Endodermal cell (in vitro differentiated cells): ENCODE data around the gene COL23A1. TPM values are rescaled to one million over a fixed set of nuclear protein-coding genes. Genes with fewer than 3 reads are reported as not detected.

Experiments
- DNase-seq: peaks from one replicate; pipeline ENCODE4 v3.0.0-alpha.2; 2017
- H3K27ac ChIP-seq: 2 replicates; pipeline ENCODE4 v1.5.1; 2013; ENCODE audit warnings: mild to moderate bottlenecking, low read depth, low read length, moderate library complexity
- H3K27me3 ChIP-seq: 2 replicates; pipeline ENCODE4 v1.6.1; 2013; ENCODE audit warnings: mild to moderate bottlenecking, low read length, moderate library complexity; ENCODE audit not compliant: insufficient read depth, control insufficient read depth, poor library complexity, severe bottlenecking
- H3K36me3 ChIP-seq: 2 replicates; pipeline ENCODE4 v1.7.0; 2013; ENCODE audit warnings: mild to moderate bottlenecking, low read length, moderate library complexity; ENCODE audit not compliant: control insufficient read depth, insufficient read depth
- H3K4me1 ChIP-seq: one replicate; pipeline ENCODE4 v1.7.0; 2013; ENCODE audit warnings: low read length; ENCODE audit not compliant: control insufficient read depth, insufficient read depth
- H3K4me3 ChIP-seq: 2 replicates; pipeline ENCODE4 v1.5.1; 2013; ENCODE audit warnings: mild to moderate bottlenecking, low read length, moderate library complexity
- H3K9ac ChIP-seq: 2 replicates; pipeline ENCODE4 v1.6.1; 2013; ENCODE audit warnings: mild to moderate bottlenecking, low read length, moderate library complexity; ENCODE audit not compliant: poor library complexity, severe bottlenecking; ENCODE audit errors: extremely low read depth
- H3K9me3 ChIP-seq: 2 replicates; pipeline ENCODE4 v1.6.1; 2013; ENCODE audit warnings: mild to moderate bottlenecking, low read length, moderate library complexity; ENCODE audit not compliant: control insufficient read depth
- H3K27ac Mint-ChIP-seq: 2 replicates; pipeline ENCODE4 v1.8.0; 2020; ENCODE audit warnings: mixed read lengths
- H3K27me3 Mint-ChIP-seq: 2 replicates; pipeline ENCODE4 v1.8.0; 2021; ENCODE audit warnings: mild to moderate bottlenecking, mixed read lengths; ENCODE audit not compliant: insufficient read depth
- H3K36me3 Mint-ChIP-seq: 2 replicates; pipeline ENCODE4 v1.8.0; 2020; ENCODE audit warnings: low read depth, mixed read lengths
- H3K4me1 Mint-ChIP-seq: 2 replicates; pipeline ENCODE4 v1.8.0; 2020; ENCODE audit warnings: mixed read lengths
- H3K4me3 Mint-ChIP-seq: 2 replicates; pipeline ENCODE4 v1.8.0; 2020; ENCODE audit warnings: mild to moderate bottlenecking, moderate library complexity, mixed read lengths
- H3K9me3 Mint-ChIP-seq: 2 replicates; pipeline ENCODE4 v1.8.0; 2020; ENCODE audit warnings: mild to moderate bottlenecking, mixed read lengths
- WGBS, 2 experiments: methylation state at CpG; one replicate each; pipeline versions ENCODE4 v1.1.5 to v1.1.7; 2013; ENCODE audit warnings: missing lambda C conversion rate in 2 of 2, mixed read lengths in 1 of 2; ENCODE audit not compliant: insufficient coverage in 1 of 2, insufficient read length in 1 of 2; 5-methylcytosine and 5-hydroxymethylcytosine counted together
- total RNA-seq, 2 donors: library from RNA; stranded (reverse); fragmentation: NEBNext Ultra II Directional in 1 of 2; extraction: Animal tissue kit (Norgen Biotek cat#: 25700) in 1 of 2; gene quantifications; 2 replicates in 1 of 2; 3 replicates in 1 of 2; pipeline ENCODE4 v1.2.1, GENCODE V29; 2021
- TF ChIP-seq, protein P1 (sequence below): fragments of 200-600 bp; sonication (generic); conservative IDR thresholded peaks from 2 replicates; pipeline ENCODE4 v1.5.0; 2021; ENCODE audit warnings: antibody characterized with exemption, mild to moderate bottlenecking

The COL23A1 gene
- total RNA-seq, 2 donors from 2014 or later = 50.2 to 71.3 TPM

DNA sequence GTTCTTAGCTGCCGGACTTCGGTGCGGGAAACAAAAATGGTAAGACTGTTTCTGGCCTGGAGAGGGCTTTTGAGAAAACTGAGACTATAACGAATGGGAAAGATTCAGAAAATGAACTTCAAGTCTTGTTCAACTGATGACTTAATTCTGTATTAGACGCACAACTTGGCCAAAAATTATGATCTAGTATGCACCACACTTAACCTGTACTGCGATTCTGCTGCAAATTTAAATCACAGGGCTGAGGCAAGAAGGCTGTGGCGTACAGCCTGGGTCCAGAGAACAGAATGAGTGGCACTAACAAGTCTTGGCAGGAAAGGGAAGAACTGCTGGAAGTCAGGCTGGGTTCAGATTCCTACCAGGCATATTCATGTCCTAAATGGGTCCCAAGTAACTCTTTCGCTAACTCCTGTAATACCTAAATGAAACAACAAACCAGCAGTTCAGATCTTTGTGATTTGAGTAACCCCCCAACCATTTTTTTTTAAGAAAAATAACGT, 781 bp upstream of the COL23A1 start:
- Mint-ChIP-seq H3K9me3 (peaks cover 20% of the 10 kb centered on the region), H3K27ac (no peak overlapping the region), H3K36me3 (peaks cover 32% of the 10 kb centered on the region), H3K4me1 (peaks cover 32% of the 10 kb centered on the region), H3K4me3 (peak overlapping the region; percentile 80), H3K27me3 (peaks cover 26% of the 10 kb centered on the region)
- peaks cover 4% of the 10 kb centered on the region for H3K27me3 ChIP-seq
- no peak for DNase-seq
- H3K27ac ChIP-seq = no peak overlapping the region
- TF ChIP-seq, protein P1, sequence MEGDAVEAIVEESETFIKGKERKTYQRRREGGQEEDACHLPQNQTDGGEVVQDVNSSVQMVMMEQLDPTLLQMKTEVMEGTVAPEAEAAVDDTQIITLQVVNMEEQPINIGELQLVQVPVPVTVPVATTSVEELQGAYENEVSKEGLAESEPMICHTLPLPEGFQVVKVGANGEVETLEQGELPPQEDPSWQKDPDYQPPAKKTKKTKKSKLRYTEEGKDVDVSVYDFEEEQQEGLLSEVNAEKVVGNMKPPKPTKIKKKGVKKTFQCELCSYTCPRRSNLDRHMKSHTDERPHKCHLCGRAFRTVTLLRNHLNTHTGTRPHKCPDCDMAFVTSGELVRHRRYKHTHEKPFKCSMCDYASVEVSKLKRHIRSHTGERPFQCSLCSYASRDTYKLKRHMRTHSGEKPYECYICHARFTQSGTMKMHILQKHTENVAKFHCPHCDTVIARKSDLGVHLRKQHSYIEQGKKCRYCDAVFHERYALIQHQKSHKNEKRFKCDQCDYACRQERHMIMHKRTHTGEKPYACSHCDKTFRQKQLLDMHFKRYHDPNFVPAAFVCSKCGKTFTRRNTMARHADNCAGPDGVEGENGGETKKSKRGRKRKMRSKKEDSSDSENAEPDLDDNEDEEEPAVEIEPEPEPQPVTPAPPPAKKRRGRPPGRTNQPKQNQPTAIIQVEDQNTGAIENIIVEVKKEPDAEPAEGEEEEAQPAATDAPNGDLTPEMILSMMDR = no peak
- WGBS, 2 experiments = 53 to 55% methylated on average over 7 to 9 of the region's 9 CpGs
- peaks cover 5% of the 10 kb centered on the region for H3K36me3 ChIP-seq
- H3K4me3 ChIP-seq = no peak overlapping the region
- no peak overlapping the region for H3K9ac ChIP-seq
- H3K9me3 ChIP-seq = peaks cover 21% of the 10 kb centered on the region
- H3K4me1 ChIP-seq = peaks cover 8% of the 10 kb centered on the region

DNA sequence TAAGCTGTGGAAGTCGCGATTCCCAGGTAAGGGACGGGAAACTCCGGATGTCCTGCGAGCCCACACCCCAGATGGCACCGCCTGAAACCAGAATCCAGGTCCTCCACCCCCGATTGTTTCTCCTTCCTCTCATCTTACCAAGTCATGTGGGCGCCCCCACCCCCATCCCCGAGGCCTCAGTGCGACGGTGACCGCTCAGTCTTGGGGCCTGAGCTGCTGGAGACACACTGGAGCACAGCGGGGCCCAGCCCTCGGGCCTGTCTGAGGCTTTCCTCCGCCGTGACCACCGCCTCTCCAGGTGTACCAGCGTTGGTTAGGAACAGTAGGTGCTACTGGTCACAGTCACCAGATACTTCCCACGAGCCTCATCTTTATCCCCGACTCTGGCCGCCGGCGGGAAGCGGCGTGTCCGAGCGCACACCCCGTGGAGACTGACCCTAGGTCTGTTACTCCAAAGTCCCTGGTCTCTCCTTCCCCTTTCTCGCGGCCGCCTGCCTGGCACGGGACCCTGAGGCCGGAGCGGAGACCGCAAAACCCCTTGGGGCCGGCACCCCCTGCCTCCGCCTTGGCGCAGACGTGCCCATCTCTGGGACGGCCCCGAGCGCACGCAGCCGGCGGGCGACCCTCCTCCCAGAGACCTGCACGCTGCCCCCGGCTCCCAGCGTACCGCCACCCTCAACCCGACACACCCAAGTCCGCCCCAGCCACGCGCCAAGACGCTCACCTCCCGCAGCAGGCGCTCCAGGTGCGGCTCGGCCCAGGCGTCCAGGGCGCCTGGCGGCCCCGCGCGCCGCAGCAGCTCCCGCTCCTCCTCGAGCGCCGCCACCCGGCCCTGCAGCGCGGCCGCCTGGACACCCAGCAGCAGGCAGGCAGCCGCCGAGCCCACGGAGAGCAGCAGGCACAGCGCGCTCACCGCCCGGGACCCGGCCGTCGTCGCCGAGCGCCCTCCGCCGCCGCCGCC, 733 bp downstream of the COL23A1 start:
- TF ChIP-seq, protein P1 = peak; percentile 58
- Histone ChIP-seq H3K9me3 (peaks cover 14% of the 10 kb centered on the region), H3K36me3 (peaks cover 9% of the 10 kb centered on the region), H3K4me1 (peaks cover 8% of the 10 kb centered on the region), H3K9ac (peak overlapping the region; percentile 50), H3K27me3 (peaks cover 4% of the 10 kb centered on the region), H3K4me3 (peak overlapping the region; percentile 84), H3K27ac (no peak overlapping the region)
- peak overlapping the region; percentile 80 for H3K4me3 Mint-ChIP-seq
- peaks cover 26% of the 10 kb centered on the region for H3K27me3 Mint-ChIP-seq
- peaks cover 14% of the 10 kb centered on the region for H3K9me3 Mint-ChIP-seq
- 8 to 22% methylated on average over 23 to 91 of the region's 91 CpGs for WGBS, 2 experiments
- peak; percentile 79 for DNase-seq
- peak overlapping the region; percentile 64 for H3K27ac Mint-ChIP-seq
- peaks cover 32% of the 10 kb centered on the region for H3K4me1 Mint-ChIP-seq
- peaks cover 31% of the 10 kb centered on the region for H3K36me3 Mint-ChIP-seq

GRCh38 chr5:178588769-178589168, 1.4 kb downstream of the COL23A1 start:
- WGBS, 2 experiments = 70 to 81% methylated on average over 4 to 8 of the region's 8 CpGs
- Histone ChIP-seq H3K9me3 (peaks cover 8% of the 10 kb centered on the region), H3K4me3 (peak overlapping the region; percentile 84), H3K9ac (peak overlapping the region; percentile 50), H3K4me1 (peaks cover 8% of the 10 kb centered on the region), H3K36me3 (peaks cover 10% of the 10 kb centered on the region), H3K27ac (no peak overlapping the region), H3K27me3 (peaks cover 4% of the 10 kb centered on the region)
- Mint-ChIP-seq H3K27me3 (peaks cover 26% of the 10 kb centered on the region), H3K36me3 (peaks cover 24% of the 10 kb centered on the region), H3K9me3 (peaks cover 7% of the 10 kb centered on the region), H3K27ac (peak overlapping the region; percentile 26), H3K4me1 (peaks cover 32% of the 10 kb centered on the region), H3K4me3 (peak overlapping the region; percentile 80)
- TF ChIP-seq, protein P1 = no peak
- no peak for DNase-seq
